ENCODE data around the gene EIPR1.
"Not testable (repeated sequence)": the region's sequence is repeated elsewhere in the genome, so short reads cannot be mapped to it uniquely, and the experiment has no call there.

The EIPR1 gene

GRCh38 chr2:3185256-3185655, 192.4 kb downstream of the EIPR1 start:
- DNase-seq = no peak

- DNase-seq = no peak
Observed at GRCh38 chr2:3184167-3184566, 193.5 kb downstream of the EIPR1 start.

- DNase-seq = no peak
Observed at GRCh38 chr2:3183766-3184165, 193.9 kb downstream of the EIPR1 start.

- no peak for DNase-seq
Observed at GRCh38 chr2:3182848-3183247, 194.8 kb downstream of the EIPR1 start.

- DNase-seq = no peak
Observed at GRCh38 chr2:3181416-3182010, 196.1 kb downstream of the EIPR1 start.

GRCh38 chr2:3180909-3181221, 196.8 kb downstream of the EIPR1 start:
- not testable (repeated sequence) for DNase-seq

GRCh38 chr2:3180082-3180908, 197.3 kb downstream of the EIPR1 start:
- no peak for DNase-seq

GRCh38 chr2:3179626-3180025, 198.0 kb downstream of the EIPR1 start:
- DNase-seq = no peak

GRCh38 chr2:3179208-3179607, 198.4 kb downstream of the EIPR1 start:
- no peak for DNase-seq

- no peak for DNase-seq
Observed at GRCh38 chr2:3178578-3179031, 199.0 kb downstream of the EIPR1 start.

- no peak for DNase-seq
Observed at GRCh38 chr2:3177891-3178577, 199.6 kb downstream of the EIPR1 start.

GRCh38 chr2:3176869-3177255, 200.8 kb downstream of the EIPR1 start:
- no peak for DNase-seq

GRCh38 chr2:3176071-3176868, 201.3 kb downstream of the EIPR1 start:
- no peak for DNase-seq

GRCh38 chr2:3175568-3175955, 202.1 kb downstream of the EIPR1 start:
- no peak for DNase-seq

GRCh38 chr2:3174626-3175567, 202.7 kb downstream of the EIPR1 start:
- no peak for DNase-seq

- no peak for DNase-seq
Observed at GRCh38 chr2:3173031-3173430, 204.6 kb downstream of the EIPR1 start.

GRCh38 chr2:3172265-3172935, 205.2 kb downstream of the EIPR1 start:
- no peak for DNase-seq

GRCh38 chr2:3171564-3172264, 205.9 kb downstream of the EIPR1 start:
- no peak for DNase-seq

GRCh38 chr2:3170792-3171455, 206.7 kb downstream of the EIPR1 start:
- no peak for DNase-seq
